GM21447 (cell line): ENCODE data around the gene SUSD6.

Experiments
- ATAC-seq: cut with Tn5 transposase; IDR thresholded peaks from one replicate; pipeline ENCODE4 v1.9.1; 2021; ENCODE audit not compliant: unreplicated experiment

Gene SUSD6, protein sequence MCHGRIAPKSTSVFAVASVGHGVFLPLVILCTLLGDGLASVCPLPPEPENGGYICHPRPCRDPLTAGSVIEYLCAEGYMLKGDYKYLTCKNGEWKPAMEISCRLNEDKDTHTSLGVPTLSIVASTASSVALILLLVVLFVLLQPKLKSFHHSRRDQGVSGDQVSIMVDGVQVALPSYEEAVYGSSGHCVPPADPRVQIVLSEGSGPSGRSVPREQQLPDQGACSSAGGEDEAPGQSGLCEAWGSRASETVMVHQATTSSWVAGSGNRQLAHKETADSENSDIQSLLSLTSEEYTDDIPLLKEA

DNA sequence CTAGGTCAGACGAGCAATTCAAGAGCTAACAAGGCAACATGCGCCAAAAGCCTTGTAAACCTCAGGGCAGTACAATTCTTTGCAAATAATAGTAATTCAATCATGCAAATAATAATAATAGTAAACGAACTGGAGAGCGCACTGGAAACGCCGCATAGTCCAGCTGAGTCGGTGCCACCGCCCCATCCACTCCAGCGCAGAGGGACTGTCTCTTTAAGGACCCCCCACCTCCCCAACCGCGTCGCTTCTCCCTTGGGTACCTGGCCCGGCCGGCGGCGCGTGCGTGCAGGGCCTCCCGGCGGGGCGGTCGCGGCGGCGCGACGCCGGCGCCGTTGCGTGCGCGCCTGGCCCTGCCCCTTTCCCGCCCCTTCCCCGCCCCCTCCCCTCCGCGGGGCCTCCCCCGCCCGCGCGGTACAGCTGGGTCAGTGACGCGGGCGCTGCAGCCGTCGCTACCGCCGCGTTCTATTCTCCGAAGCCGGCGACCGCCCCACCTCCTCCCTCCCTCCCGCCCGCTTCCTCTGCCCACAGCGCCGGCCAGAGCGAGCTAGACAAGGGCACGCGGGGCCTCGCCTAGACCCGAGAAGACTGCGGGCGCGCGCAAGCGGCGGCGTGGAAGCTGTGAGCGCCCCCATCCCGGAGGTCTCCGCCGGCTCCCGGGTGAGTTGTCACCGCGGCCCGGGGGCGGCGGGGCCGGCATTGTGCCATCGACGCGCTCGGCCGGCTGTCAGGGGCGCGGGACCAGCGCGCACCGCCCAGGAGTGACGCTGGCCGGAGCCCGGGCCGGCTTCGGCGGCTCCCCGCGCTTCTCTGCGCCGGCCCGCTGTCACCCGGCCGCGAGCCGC lies at the start of gene SUSD6:
Gene SUSD6, plus strand, starts transcription at position 425 of the 842 bp plus-strand sequence. CDS start 46,997 bp downstream, outside the sequence.
- ATAC-seq, result peak; percentile 35

DNA sequence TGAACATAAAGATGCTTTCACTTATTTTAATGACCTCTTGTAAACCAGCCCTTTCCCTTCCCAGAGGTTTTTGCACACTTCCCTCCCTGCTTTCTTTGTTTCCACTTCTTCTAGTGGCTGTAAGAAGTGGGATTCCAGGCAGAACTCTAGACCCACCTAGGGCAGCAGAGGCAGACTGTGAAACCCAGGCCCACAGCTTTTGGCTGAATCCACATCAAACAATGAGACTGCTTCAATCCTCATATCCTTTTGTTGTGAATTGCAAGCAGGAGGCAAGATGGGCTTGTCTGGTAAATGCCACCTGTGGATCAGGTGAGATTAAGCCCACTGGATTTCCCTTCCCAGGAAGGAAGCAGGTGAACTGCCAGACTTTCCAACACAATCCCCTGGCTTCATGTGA lies 49.5 kb upstream of the SUSD6 start:
- ATAC-seq, result no peak

DNA sequence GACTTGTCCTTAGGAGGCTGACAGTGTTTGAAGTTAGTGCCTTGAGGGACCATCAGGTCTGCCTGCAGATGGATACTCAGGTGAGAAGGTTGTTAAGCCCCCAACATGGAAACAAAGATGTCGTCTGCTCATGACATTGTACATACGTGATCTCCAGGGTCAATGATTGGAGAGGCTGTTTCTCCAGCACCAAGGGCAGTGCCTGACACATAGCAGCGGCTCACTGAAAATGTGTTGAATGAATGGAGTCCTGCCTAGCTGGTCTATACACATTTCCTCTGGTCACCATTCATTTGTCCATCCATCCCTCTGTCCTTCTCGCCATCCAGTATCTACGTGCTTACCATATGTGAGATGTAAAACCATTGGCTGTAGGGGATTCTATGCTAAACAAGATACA lies 43.8 kb upstream of the SUSD6 start:
- no peak for ATAC-seq

DNA sequence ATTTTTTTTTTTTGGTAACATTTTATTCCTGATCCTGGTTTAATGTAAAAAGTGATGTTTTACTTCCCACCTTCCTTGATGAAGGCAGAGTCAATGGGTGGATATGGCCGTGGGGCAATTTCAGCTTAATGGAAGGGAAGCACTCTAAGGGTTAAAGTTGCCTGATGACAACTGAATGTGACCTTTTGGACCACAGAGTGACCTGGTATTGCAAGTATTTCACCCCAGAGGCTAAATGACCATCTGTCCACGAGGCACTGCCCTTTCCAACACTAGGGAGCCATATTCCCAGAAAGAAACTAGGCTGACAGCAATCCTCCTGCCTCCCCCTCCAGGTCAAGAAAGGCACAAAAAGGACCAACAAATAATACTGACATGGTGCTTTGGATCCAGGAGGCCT lies 41.5 kb upstream of the SUSD6 start:
- no peak for ATAC-seq

DNA sequence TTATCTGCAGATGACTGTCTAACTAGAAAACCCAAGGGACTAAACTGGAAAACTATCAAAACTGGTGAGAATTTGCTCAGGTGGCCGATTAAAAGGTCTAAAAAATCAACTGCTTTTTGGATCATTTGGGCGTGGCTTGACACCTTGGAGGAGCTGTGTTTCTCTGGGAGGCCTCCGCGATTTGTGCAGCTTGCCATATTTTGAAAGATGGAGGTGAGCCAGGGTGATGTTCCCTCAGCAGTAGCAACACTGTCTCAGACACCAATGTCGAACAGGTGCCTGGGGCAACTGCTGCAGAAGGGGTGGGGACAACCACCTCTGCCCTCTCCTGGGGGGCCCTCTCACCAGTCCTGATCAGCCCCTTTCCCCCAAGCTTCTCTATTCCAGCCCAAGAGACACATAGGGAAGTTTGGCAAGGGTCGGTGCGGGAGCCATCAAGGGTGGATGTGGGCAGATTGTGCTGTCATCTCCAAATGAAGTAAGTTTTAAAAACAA lies 40.5 kb upstream of the SUSD6 start:
- ATAC-seq, result no peak

DNA sequence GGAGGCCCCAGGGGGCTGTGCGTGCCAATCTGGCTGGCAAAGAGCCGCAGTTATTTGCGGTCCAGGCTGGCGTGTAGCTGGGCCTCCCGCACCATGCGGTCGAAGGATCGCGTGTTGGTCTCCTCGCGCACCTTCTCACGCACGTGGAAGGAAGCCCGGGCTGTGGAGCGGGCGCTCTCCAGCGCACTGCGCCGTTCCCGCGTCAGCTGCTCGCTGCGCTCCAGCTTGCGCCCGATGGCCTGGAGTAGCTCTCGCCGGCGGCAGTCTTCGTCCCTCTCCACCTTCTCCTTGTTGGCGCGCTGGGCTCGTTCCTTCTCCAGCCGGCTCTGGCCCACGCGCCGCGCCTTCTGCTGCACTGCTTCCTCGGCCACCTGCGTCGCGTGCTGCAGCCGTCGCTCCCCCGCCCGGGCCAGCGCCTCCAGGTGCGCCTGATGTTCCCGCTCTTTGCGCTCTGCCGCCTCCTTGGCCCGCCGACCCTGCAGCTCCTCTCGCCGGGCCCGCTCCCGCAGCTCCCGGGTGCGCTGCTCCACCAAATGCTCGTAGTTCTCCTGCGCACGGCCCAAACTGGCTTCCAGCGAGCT lies 39.9 kb upstream of the SUSD6 start:
- ATAC-seq, result no peak

DNA sequence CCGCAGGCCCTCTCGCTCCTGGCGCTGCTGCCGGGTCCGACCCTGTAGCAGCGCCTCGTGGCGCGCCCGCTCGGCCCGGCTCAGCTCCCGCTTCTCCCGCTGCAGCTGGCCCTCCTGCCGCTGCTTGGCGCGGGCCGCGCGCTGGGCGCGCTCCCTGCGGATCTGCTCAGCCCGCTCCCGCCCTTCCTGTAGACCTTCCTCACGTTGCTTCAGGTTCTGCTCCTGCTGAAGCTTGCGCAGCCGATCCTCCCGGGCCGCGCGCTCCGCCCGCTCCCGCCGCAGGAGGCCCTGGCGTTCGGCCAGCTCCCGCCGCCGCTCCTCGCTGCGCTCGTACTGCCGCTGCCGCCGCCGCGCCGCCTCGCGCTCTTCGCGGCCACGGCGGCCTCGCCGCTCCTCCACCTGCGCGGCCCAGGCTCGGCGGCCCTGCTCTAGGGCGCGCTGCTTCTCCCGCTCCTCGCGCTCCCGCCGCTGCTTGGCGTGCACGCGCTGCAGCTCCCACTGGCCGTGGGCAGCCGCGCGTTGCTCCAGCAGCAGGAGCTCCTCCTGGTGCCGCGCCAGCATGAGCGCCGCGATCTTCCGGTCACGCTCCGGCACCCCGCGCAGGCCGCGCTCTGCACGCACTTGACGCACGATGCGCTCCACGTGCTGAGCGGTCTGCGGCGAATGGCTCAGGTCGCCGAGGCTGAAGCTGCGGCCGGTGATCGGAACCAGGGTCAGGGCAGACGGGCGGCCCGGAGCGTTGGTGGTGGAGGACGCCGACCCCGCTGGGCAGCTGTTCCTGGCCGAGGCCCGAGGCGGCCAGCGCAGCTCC lies 39.2 kb upstream of the SUSD6 start:
- no peak for ATAC-seq

DNA sequence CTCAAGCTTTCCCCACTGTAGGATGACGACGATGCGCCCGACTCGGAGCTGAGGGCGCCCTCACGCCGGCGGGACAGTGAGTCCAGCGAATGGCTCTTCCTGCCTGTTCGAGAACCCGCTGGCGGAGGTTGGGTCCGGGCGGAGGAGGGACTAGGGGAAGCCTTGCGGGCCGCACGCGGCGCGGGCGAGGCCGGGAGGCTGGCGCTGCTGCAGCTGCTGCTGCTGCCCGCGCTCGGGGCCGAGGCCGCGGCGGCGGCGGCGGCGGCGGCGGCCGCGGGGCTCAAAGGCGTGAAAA lies 38.6 kb upstream of the SUSD6 start:
- ATAC-seq, result no peak

DNA sequence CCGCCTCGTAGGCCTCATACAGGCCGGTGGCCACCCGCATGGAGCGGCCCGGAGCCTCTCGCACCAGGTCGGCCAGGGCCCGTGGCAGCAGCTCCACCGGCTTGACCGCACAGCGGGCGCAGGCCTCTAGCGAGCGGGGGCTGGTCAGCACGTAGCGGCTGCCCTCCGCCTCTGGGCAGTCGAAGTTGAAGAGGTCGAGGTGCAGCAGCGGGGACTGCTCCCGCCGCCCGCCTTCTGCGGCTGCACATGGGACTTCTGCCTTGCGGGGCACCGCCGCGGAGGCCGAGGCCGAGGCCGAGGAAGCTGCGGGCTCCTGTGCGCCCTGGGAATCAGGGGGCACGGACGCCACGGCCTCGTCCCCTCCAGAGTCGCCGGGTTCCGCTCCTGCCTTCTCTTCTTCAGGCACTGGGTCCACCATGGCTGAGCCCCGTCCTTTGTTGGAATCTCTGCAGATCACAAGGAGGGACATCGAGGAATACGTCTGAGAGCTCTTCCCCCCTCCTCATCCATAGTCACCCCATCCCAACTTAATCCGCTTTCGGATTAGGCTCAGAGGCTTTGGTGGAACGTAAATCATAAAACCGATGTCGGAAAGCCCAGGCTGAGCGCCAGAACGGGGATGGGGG lies 38.1 kb upstream of the SUSD6 start:
- ATAC-seq, result no peak

DNA sequence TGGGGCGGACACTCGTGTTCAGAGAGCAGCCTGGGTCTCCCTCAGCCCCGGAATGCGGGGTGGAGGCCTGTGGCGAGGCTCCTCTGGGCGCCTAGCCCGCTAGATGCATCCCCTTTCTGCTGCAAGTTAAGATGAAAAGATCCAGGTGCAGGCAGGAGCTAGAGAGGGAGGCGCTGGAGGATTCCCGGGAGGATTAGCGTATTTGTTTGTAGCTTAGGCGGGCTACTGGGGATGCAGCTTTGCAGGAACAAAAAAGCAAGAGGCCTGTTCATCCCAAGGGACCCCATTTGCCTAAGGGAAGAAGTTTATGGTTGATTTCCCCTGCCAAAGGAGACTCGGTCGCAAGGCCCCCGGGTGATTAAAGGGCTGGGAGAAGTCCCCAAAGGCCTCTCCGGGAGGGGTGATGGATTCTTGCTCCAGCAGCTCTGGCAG lies 37.5 kb upstream of the SUSD6 start:
- no peak for ATAC-seq

DNA sequence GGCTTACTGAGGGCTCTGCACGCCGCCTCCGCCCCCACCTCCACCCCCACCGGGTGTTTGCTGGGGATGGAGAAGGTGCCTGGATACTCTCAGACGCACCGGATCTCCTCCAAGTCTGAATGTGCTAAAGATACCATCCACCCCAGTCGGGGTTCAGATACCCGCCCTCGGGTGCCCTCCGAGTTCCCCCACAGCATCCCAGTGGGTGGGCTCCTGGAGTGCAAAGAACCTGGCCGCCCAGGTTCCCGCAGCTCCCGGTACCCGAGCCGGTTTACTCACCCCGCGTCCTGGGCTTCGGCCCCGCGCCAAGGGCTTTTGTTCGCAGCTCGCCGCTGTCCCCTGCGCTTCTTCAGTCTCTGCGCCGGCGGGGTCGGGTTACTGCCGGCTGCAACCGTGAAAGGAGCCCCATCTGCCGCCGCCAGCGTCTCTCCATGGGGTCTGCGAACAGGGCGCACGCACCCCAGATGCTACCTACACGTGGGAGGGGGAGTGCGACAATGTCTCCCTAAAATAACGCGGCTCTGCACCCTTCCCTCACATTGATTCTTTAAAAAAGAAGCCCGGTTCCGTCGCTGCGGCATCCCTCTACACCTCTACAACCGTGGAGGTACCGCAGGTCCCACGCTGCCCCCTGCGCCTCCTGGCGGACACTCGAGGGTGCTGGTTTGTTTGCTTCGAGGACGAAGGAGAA lies 37.0 kb upstream of the SUSD6 start, which contains the start of gene CCDC177:
Gene CCDC177, minus strand, starts transcription at position 609 of the 691 bp plus-strand sequence. CDS start 1,249 bp downstream, outside the sequence.
- no peak for ATAC-seq

DNA sequence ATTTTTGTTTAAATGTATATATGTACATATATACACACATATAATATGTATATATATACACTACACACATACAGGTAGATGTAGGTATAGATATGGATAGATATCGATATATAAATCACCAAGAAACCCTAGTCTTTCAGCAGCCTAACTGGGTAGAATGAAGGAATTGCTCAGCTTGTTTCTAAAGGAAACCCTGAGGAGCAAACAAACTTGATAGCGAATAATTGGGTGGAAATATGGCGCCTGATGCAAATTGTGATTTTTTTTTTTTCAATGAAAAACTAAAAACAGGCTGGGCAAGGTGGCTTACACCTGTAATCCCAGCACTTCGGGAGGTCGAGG lies 36.5 kb upstream of the SUSD6 start:
- ATAC-seq, result no peak

DNA sequence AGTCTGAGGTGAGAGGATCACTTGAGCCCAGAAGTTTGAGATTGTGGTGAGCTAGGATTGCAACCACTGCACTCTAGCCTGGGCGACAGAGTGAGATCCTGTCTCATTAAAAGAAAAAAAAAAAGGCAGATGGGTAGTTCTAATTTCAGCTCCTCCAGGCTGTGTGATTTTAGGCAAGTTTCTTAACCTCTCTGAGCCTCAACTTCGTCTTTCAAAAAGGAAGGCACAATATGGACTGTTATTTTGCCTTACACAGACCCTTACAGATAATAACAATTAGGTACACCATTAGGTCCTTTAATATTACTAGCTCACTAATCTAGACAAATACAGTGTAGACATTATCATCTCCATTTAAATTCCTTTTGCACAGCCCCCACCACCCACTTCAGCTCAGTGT lies 31.9 kb upstream of the SUSD6 start:
- no peak for ATAC-seq

DNA sequence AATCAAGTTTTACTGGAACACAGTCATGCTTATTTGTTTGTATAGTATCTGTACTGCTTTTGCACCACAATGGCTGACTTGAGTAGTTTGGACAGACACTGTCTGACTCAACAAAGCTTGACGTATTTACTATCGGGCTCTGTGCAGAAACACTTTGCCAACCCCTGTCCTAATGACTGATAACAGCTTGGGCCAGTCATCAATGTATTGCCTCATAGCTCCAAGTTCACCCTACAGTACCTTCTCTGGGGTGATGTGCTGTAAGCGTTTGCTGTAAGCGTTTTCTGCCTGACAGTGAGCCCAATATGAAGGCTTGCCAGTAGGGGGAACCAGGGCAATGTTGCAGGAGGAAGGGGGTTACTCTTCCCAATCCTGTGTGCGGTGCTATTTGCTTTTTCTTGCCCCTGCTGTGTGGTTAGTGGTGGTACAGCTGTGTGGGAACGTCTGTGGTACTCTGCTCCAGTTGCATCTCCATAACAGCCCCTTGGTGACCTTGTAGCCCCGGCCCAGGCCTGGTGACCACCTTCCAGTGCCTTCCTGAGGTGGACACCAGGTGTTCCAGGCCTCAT lies 31.3 kb upstream of the SUSD6 start:
- no peak for ATAC-seq

DNA sequence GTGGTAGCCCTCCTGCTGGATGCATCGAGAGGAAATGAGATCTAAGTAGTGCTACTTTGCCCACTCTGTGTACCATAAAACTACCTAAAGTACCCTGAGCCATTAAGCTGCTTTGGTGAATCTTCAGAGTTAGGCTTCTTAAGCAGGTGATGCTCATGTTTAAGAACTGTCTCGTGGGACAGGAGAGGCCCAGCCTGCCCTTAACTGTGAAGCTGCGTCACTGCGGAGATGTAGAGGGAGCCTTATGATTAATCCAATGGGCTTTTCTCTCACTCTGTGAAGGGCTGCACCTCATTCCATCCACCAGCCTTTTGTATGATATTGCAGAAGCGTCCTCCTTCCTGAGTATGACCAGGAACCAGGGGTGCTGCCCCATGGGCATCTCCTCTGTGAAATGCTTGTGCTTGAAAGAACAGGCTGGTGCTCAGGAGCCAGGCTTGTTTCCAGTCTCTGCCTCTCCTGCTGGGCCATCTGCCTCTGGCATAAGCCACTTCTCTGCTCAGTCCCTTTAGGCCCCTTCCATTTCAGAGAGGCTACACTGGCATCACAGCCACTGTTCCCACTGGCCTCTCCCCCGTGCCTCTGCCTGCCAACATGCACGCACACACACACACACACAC lies 30.0 kb upstream of the SUSD6 start:
- no peak for ATAC-seq

DNA sequence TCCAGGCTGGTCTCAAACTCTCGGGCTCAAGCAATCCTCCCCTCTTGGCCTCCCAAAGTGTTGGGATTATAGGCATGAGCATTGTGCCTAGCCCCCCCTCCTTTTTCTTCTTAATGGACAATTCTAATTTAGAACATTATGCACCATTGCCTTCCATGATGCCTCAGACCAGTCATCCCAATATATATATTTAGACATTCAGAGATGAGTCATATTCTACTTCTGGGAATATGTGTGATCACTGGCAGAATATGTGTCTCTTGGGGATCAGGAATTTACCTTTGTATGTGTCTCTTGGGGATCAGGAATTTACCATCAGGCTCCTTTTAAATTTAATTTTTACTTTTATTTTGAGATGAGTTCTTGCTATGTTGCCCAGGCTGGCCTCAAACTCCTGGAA lies 29.2 kb upstream of the SUSD6 start:
- ATAC-seq, result no peak

DNA sequence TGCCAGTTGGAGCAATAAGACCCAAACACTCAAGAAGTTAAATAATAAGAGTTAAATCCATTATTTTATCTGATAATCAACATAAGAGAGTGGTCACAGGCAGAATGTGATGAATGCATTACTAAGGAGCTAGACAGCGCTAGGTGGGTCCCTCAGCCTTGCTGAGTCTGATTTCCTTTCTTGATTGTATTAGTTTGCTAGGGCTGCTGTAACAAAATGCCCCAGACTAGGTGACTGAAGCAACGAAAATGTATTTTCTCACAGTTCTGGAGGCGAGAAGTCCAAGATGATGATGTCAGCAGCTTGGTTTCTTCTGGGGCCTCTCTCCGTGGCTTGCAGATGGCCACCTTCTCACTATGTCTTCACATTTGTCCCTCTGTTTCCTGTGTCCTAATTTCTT lies 28.6 kb upstream of the SUSD6 start:
- ATAC-seq, result no peak

DNA sequence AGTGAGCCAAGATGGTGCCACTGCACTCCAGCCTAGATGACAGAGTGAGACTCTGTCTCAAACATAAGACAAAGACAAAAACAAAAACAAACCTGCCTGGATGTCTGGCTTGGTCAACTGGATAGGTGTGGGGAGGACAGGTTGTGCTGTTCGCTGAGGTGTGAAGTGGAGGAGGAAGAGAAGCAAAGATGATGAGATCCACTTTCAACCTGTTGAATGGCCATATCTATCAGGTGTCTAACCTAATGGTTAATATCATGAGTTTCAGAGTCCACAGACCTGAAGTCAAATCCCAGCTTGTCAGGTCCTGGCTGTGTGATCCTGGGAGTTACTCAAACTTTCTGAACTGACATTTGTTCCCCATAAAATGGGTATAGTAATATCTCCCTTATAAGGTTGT lies 27.0 kb upstream of the SUSD6 start:
- no peak for ATAC-seq

DNA sequence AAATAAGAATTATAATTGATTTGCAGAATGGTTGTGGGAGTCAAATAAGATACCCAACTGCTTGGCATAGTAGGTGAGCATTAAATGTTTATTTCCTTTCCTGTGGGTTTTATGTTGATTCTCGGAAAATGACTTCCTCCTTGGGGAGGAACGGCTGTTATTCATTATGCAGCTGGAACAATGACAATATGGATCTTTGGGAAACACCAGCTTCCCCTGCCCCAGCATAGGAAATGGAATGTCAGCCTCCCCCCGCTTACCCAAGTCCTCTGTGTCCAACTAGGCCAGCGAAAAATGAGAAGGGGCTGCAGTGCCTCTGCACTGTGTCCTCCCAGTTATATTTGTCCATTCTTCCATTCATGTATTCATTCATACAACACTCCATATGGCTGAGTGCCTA lies 25.0 kb upstream of the SUSD6 start:
- no peak for ATAC-seq
